T-cell (primary cell): ENCODE data around the gene ZSWIM6. TPM values are rescaled to one million over a fixed set of nuclear protein-coding genes. Genes with fewer than 3 reads are reported as not detected.

Experiments used
- ATAC-seq, 4 experiments: fragments of 200-7000 bp in 3 of 4; fragments of 150-1000 bp in 1 of 4; cut with Tn5 transposase; replicated peaks in 1 of 4; 1 replicate in 3 of 4; 2 replicates in 1 of 4; pipeline ENCODE4 v1.10.0; 2021; ENCODE audit warnings: moderate library complexity in 3 of 4, mild to moderate bottlenecking in 2 of 4, moderate number of reproducible peaks in 1 of 4
- CTCF ChIA-PET, 2 donors: fragments of 300-600 bp; sonication (Branson Sonifier 250); formaldehyde crosslinking; loops; one replicate each; lab custom pipeline; 2022; ENCODE audit warnings: antibody characterized with exemption in 2 of 2; lab: Charles Lee
- POLR2A ChIA-PET, 2 donors: fragments of 300-600 bp; sonication (Branson Sonifier 250); formaldehyde crosslinking; loops; one replicate each; lab custom pipeline; 2022; ENCODE audit warnings: antibody characterized with exemption in 2 of 2; lab: Charles Lee
- DNase-seq, 35 experiments: peaks; one replicate each; pipeline versions ENCODE4 v3.0.0 to v3.0.0-alpha.2; 2013 to 2023
- H3K27ac ChIP-seq: one replicate; pipeline ENCODE4 v1.5.1; 2013; ENCODE audit warnings: low read length
- H3K27me3 ChIP-seq, 2 experiments: replicated peaks in 1 of 2; 1 replicate in 1 of 2; 2 replicates in 1 of 2; pipeline versions ENCODE4 v1.6.1 to v1.7.0; 2013; ENCODE audit warnings: low read length in 1 of 2, mixed read lengths in 1 of 2; ENCODE audit not compliant: control insufficient read depth in 2 of 2, insufficient read depth in 2 of 2; ENCODE audit errors: extremely low read depth in 1 of 2
- H3K36me3 ChIP-seq, 2 donors: 1 replicate in 1 of 2; 2 replicates in 1 of 2; pipeline versions ENCODE4 v1.6.1 to v1.7.0; 2013; ENCODE audit warnings: low read length in 1 of 2; ENCODE audit not compliant: control insufficient read depth in 2 of 2, insufficient read depth in 1 of 2; ENCODE audit errors: extremely low read depth in 1 of 2
- H3K4me1 ChIP-seq, 2 experiments: 1 replicate in 1 of 2; 2 replicates in 1 of 2; pipeline versions ENCODE4 v1.6.1 to v1.7.0; 2013; ENCODE audit warnings: low read length in 2 of 2, mixed read lengths in 1 of 2; ENCODE audit not compliant: insufficient read depth in 2 of 2, control insufficient read depth in 1 of 2; ENCODE audit errors: extremely low read depth in 1 of 2
- H3K4me3 ChIP-seq, 2 donors: 1 replicate in 1 of 2; 2 replicates in 1 of 2; pipeline versions ENCODE4 v1.5.1 to v1.7.0; 2013; ENCODE audit warnings: mild to moderate bottlenecking in 2 of 2, low read length in 1 of 2, moderate library complexity in 1 of 2; ENCODE audit not compliant: control insufficient read depth in 1 of 2; ENCODE audit errors: extremely low read depth in 1 of 2
- H3K9me3 ChIP-seq: 2 replicates; pipeline ENCODE4 v1.7.0; 2013
- H3K27ac Mint-ChIP-seq, 2 donors: one replicate each; pipeline ENCODE4 v1.8.0; 2020 to 2021; ENCODE audit warnings: mild to moderate bottlenecking in 2 of 2, mixed read lengths in 2 of 2
- H3K27me3 Mint-ChIP-seq, 2 donors: one replicate each; pipeline ENCODE4 v1.8.0; 2021 to 2022; ENCODE audit warnings: mixed read lengths in 2 of 2
- H3K36me3 Mint-ChIP-seq: one replicate; pipeline ENCODE4 v1.8.0; 2021; ENCODE audit warnings: mixed read lengths
- H3K4me1 Mint-ChIP-seq, 3 donors: one replicate each; pipeline ENCODE4 v1.8.0; 2020 to 2022; ENCODE audit warnings: mixed read lengths in 3 of 3, mild to moderate bottlenecking in 1 of 3
- H3K4me3 Mint-ChIP-seq, 3 donors: one replicate each; pipeline ENCODE4 v1.8.0; 2020 to 2022; ENCODE audit warnings: mild to moderate bottlenecking in 3 of 3, mixed read lengths in 3 of 3, moderate library complexity in 3 of 3
- H3K9me3 Mint-ChIP-seq, 3 donors: one replicate each; pipeline ENCODE4 v1.8.0; 2020 to 2022; ENCODE audit warnings: mixed read lengths in 3 of 3
- WGBS: methylation state at CpG from one replicate; pipeline ENCODE4 v1.1.5; 2013; ENCODE audit warnings: missing lambda C conversion rate; ENCODE audit not compliant: insufficient coverage; 5-methylcytosine and 5-hydroxymethylcytosine counted together
- total RNA-seq, 35 experiments: library from RNA in 6 of 35; stranded (reverse) in 6 of 35; fragments of 120-200 nt in 1 of 35; gene quantifications; one replicate each; pipeline versions ENCODE4 v1.2.1 to v1.2.4 and lab custom pipeline; 2013 to 2026

The ZSWIM6 gene
- total RNA-seq, 5 donors from 2014 or later (not counting 1 experiment from before 2014, with no cell fraction given) = 8.3 to 11.3 (median 10.1) TPM

- no peak overlapping the region for H3K27ac Mint-ChIP-seq
- H3K4me1 Mint-ChIP-seq = peaks cover 43 to 53% (median 52%) of the 10 kb centered on the region in 3 donors
- H3K36me3 Mint-ChIP-seq = peaks cover 25% of the 10 kb centered on the region
- H3K36me3 ChIP-seq = no peaks in the 10 kb centered on the region
- H3K27me3 Mint-ChIP-seq = no peaks in the 10 kb centered on the region
- ChIA-PET POLR2A (no interaction called here), CTCF (no interaction called here)
- no peaks in the 10 kb centered on the region for H3K9me3 ChIP-seq
- H3K4me3 ChIP-seq = no peak overlapping the region
- H3K27me3 ChIP-seq = no peaks in the 10 kb centered on the region
- WGBS = 80% methylated on average over 1 of the region's 1 CpG
- no peak for ATAC-seq
- H3K9me3 Mint-ChIP-seq = no peaks in the 10 kb centered on the region
- DNase-seq = no peak
- H3K4me1 ChIP-seq = peaks cover 2 to 3% of the 10 kb centered on the region in 2 experiments
- no peak overlapping the region for H3K27ac ChIP-seq
- no peak overlapping the region for H3K4me3 Mint-ChIP-seq
Observed at GRCh38 chr5:61471352-61471751, 139.3 kb downstream of the ZSWIM6 start.

DNA sequence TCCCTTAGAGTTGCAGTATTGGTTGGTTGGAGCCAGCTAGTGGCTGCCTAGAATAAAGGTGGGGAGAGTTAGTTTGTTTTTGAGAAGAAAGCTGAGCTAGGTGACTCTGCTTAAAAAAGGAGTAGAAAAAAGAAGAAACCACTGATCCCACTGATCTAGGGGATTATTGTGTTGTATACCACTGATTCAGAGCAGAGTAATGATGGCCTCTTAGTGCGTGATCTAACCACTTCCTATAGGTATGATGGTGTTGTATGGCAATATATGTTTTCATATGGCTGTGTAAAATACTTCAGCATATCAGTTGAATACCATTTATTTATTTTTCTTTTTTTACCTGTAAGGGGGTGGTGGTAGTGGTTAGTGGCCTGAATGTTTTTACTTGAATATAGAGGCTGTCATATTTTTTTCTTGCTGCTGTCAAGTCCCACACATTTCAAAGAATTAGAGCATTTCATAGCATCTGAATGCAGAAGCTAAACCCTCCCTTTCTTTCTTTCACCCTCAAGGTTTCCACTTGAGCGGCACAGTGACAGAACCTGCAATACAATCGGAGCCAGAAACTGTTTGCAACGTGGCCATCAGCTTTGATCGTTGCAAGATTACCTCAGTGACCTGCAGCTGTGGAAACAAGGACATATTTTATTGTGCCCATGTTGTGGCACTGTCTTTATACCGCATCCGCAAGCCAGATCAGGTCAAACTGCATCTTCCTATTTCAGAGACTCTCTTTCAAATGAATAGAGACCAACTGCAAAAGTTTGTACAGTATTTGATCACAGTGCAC is 140.3 kb downstream of the ZSWIM6 start:
- H3K27ac Mint-ChIP-seq = peak overlapping the region in 1 of 2 donors; percentile 18
- Histone ChIP-seq H3K4me3 (no peak overlapping the region), H3K27me3 (no peaks in the 10 kb centered on the region), H3K9me3 (no peaks in the 10 kb centered on the region), H3K36me3 (no peaks in the 10 kb centered on the region), H3K4me1 (peaks cover 2 to 3% of the 10 kb centered on the region in 2 experiments), H3K27ac (no peak overlapping the region)
- H3K4me1 Mint-ChIP-seq = peaks cover 43 to 51% (median 51%) of the 10 kb centered on the region in 3 donors
- DNase-seq = peak in 1 of 35 experiments; percentile 4
- no peaks in the 10 kb centered on the region for H3K27me3 Mint-ChIP-seq
- POLR2A ChIA-PET = no interaction called here
- peaks cover 27% of the 10 kb centered on the region for H3K36me3 Mint-ChIP-seq
- 90% methylated on average over 6 of the region's 7 CpGs for WGBS
- ATAC-seq = peak in 1 of 4 experiments; percentile 62
- H3K9me3 Mint-ChIP-seq = no peaks in the 10 kb centered on the region
- no peak overlapping the region for H3K4me3 Mint-ChIP-seq
- CTCF ChIA-PET = no interaction called here

GRCh38 chr5:61474746-61475145 is 142.7 kb downstream of the ZSWIM6 start:
- WGBS = no CpG with 5 or more reads among the region's 4 CpGs
- no peaks in the 10 kb centered on the region for H3K36me3 ChIP-seq
- ATAC-seq = no peak
- no peak overlapping the region for H3K27ac Mint-ChIP-seq
- H3K27ac ChIP-seq = no peak overlapping the region
- no peak for DNase-seq
- no peaks in the 10 kb centered on the region for H3K27me3 Mint-ChIP-seq
- H3K4me1 ChIP-seq = peaks cover 2 to 3% of the 10 kb centered on the region in 2 experiments
- H3K36me3 Mint-ChIP-seq = peaks cover 37% of the 10 kb centered on the region
- H3K27me3 ChIP-seq = no peaks in the 10 kb centered on the region
- H3K4me3 ChIP-seq = no peak overlapping the region
- H3K9me3 Mint-ChIP-seq = no peaks in the 10 kb centered on the region
- ChIA-PET POLR2A (no interaction called here), CTCF (no interaction called here)
- H3K4me3 Mint-ChIP-seq = no peak overlapping the region
- H3K4me1 Mint-ChIP-seq = peaks cover 38 to 54% (median 43%) of the 10 kb centered on the region in 3 donors
- no peaks in the 10 kb centered on the region for H3K9me3 ChIP-seq

GRCh38 chr5:61477788-61478187 is 145.7 kb downstream of the ZSWIM6 start:
- WGBS = no CpG with 5 or more reads among the region's 2 CpGs
- Histone ChIP-seq H3K27ac (no peak overlapping the region), H3K27me3 (no peaks in the 10 kb centered on the region), H3K4me1 (peaks cover 0 to 2% of the 10 kb centered on the region in 2 experiments), H3K4me3 (no peak overlapping the region), H3K9me3 (no peaks in the 10 kb centered on the region), H3K36me3 (no peaks in the 10 kb centered on the region)
- no peaks in the 10 kb centered on the region for H3K27me3 Mint-ChIP-seq
- ChIA-PET CTCF (no interaction called here), POLR2A (no interaction called here)
- H3K27ac Mint-ChIP-seq = no peak overlapping the region
- H3K4me3 Mint-ChIP-seq = no peak overlapping the region
- DNase-seq (no peak), ATAC-seq (no peak)
- peaks cover 42% of the 10 kb centered on the region for H3K36me3 Mint-ChIP-seq
- H3K4me1 Mint-ChIP-seq = peaks cover 13 to 26% (median 18%) of the 10 kb centered on the region in 3 donors
- H3K9me3 Mint-ChIP-seq = no peaks in the 10 kb centered on the region

- H3K4me3 ChIP-seq = no peak overlapping the region
- Mint-ChIP-seq H3K27ac (no peak overlapping the region), H3K9me3 (no peaks in the 10 kb centered on the region), H3K36me3 (peaks cover 46% of the 10 kb centered on the region), H3K4me1 (peaks cover 8 to 22% (median 9%) of the 10 kb centered on the region in 3 donors), H3K4me3 (no peak overlapping the region), H3K27me3 (no peaks in the 10 kb centered on the region)
- WGBS = no CpG with 5 or more reads among the region's 4 CpGs
- DNase-seq = no peak
- POLR2A ChIA-PET = no interaction called here
- no peak for ATAC-seq
- no peaks in the 10 kb centered on the region for H3K9me3 ChIP-seq
- H3K4me1 ChIP-seq = no peaks in the 10 kb centered on the region
- H3K27ac ChIP-seq = no peak overlapping the region
- no peaks in the 10 kb centered on the region for H3K36me3 ChIP-seq
- CTCF ChIA-PET = no interaction called here
- no peaks in the 10 kb centered on the region for H3K27me3 ChIP-seq
Observed at GRCh38 chr5:61479850-61480614, 148.0 kb downstream of the ZSWIM6 start.

GRCh38 chr5:61482980-61483379 is 150.9 kb downstream of the ZSWIM6 start:
- WGBS = 100% methylated on average over 2 of the region's 3 CpGs
- no peaks in the 10 kb centered on the region for H3K9me3 ChIP-seq
- Mint-ChIP-seq H3K4me3 (no peak overlapping the region), H3K27ac (no peak overlapping the region), H3K36me3 (peaks cover 49% of the 10 kb centered on the region), H3K4me1 (peaks cover 14 to 24% (median 15%) of the 10 kb centered on the region in 3 donors), H3K27me3 (no peaks in the 10 kb centered on the region), H3K9me3 (peaks cover 0 to 9% (median 0%) of the 10 kb centered on the region in 3 donors)
- ChIA-PET POLR2A (interaction anchor here in 1 of 2 donors (0.7 kb wide), 1 partner anchor 15 kb away, joined by 3 read pairs; no protein-coding TSS in a partner anchor), CTCF (no interaction called here)
- DNase-seq = no peak
- no peaks in the 10 kb centered on the region for H3K27me3 ChIP-seq
- H3K4me1 ChIP-seq = no peaks in the 10 kb centered on the region
- H3K27ac ChIP-seq = no peak overlapping the region
- no peak overlapping the region for H3K4me3 ChIP-seq
- no peaks in the 10 kb centered on the region for H3K36me3 ChIP-seq
- no peak for ATAC-seq
